Neural crest cell (in vitro differentiated cells): Measurements from ENCODE around the gene KBTBD2. TPM values are rescaled to one million over a fixed set of nuclear protein-coding genes. Genes with fewer than 3 reads are reported as not detected.
A peak's percentile ranks its signal among the peaks of the same experiment; 100 is the strongest.
"Not testable (repeated sequence)": the region's sequence is repeated elsewhere in the genome, so short reads cannot be mapped to it uniquely, and the experiment has no call there.

Experiments
- DNase-seq: peaks from one replicate; pipeline ENCODE4 v3.0.0; 2021; ENCODE audit warnings: low read depth, mixed read lengths, low spot score
- H3K27ac Mint-ChIP-seq: one replicate; pipeline ENCODE4 v1.8.0; 2021; ENCODE audit warnings: mild to moderate bottlenecking, mixed read lengths; ENCODE audit not compliant: unreplicated experiment
- H3K27me3 Mint-ChIP-seq: 2 replicates; pipeline ENCODE4 v1.8.0; 2021; ENCODE audit warnings: low read depth, mild to moderate bottlenecking, mixed read lengths
- H3K36me3 Mint-ChIP-seq: 2 replicates; pipeline ENCODE4 v1.8.0; 2021; ENCODE audit warnings: low read depth, mild to moderate bottlenecking, mixed read lengths
- H3K4me1 Mint-ChIP-seq: 2 replicates; pipeline ENCODE4 v1.8.0; 2021; ENCODE audit warnings: mixed read lengths
- H3K4me3 Mint-ChIP-seq: one replicate; pipeline ENCODE4 v1.8.0; 2021; ENCODE audit warnings: mild to moderate bottlenecking, mixed read lengths
- H3K9me3 Mint-ChIP-seq: 2 replicates; pipeline ENCODE4 v1.8.0; 2021; ENCODE audit warnings: mixed read lengths
- CTCF ChIP-seq: fragments of 200-600 bp; sonication (generic); conservative IDR thresholded peaks from 2 replicates; pipeline ENCODE4 v1.5.0; 2021; ENCODE audit warnings: antibody characterized with exemption, mild to moderate bottlenecking
- total RNA-seq: library from RNA; stranded (reverse); gene quantifications from 2 replicates; pipeline ENCODE4 v1.2.1, GENCODE V29; 2021

KBTBD2 gene
- total RNA-seq, 1 donor from 2014 or later: 40.9 TPM

DNA sequence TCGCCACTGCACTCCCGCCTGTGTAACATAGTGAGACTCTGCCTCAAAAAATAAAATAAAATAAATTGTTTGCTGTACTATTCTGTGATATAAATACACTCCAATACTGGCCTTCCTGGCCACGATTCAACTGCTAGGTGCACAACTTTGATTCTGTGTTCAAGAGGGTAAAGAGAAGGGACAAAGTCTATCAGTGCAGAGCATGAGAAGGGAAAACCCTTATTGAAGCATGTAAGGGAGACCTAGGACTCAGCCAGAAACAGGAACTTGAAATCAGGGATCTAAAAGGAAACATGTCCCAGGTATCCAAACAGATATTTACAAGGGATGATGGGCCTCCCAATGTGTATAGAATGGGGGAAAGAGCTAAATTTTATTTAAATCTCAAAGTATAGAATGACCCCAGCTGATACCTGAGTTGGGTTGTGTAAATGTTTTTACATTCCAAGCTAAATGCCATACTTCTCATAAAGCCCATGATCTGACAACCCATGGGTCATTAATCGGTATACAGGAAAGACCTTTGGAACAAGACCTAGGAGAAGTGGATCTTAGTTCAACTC lies 9.0 kb upstream of the KBTBD2 start:
- H3K27ac Mint-ChIP-seq: no peak overlapping the region
- no peak for DNase-seq
- H3K9me3 Mint-ChIP-seq: peaks cover 3% of the 10 kb centered on the region
- no peak for TF ChIP-seq CTCF
- H3K36me3 Mint-ChIP-seq: no peaks in the 10 kb centered on the region
- H3K27me3 Mint-ChIP-seq: no peaks in the 10 kb centered on the region
- no peak overlapping the region for H3K4me3 Mint-ChIP-seq
- peaks cover 7% of the 10 kb centered on the region for H3K4me1 Mint-ChIP-seq

GRCh38 chr7:32897376-32897775 lies 5.8 kb upstream of the KBTBD2 start:
- not testable (repeated sequence) for DNase-seq, H3K9me3 Mint-ChIP-seq, H3K4me3 Mint-ChIP-seq, H3K36me3 Mint-ChIP-seq, H3K27me3 Mint-ChIP-seq, H3K27ac Mint-ChIP-seq
- H3K4me1 Mint-ChIP-seq: peaks cover 16% of the 10 kb centered on the region

DNA sequence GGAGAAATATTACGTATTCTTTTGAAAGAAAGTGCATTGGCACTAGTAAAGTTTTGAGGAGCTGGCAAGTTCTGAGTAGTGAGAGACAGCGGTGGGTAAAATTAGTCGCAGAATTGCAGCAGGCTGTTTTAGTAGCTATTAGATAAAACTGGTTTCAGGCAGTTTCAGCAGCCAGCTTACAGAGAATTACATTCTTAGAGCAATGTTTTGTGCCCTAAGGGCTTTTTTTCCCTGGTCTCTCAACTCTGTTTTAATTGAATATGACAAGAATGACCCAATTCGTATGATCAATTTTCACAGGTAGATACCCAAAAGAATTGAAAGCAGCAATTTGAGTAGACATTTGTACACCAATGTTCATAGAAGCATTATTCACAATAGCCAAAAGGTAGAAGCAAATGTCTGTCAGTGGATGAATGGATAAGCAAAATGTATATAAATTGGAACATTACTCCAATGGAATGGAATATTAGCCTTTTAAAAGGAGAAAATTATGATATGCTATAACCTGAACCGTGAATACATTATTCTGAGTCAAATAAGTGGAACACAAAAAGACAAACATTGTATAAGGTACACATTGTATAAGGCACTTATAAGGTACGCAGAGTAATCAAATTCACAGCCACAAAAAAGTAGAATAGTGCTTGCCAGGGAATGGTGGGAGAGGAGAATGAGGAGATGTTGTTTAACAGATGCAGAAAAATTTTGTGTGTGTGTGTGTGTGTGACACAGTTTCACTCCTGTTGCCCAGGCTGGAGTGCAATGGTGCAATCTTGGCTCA lies 5.2 kb upstream of the KBTBD2 start:
- TF ChIP-seq CTCF: no peak
- Mint-ChIP-seq H3K4me1 (peaks cover 22% of the 10 kb centered on the region), H3K4me3 (no peak overlapping the region), H3K36me3 (no peaks in the 10 kb centered on the region), H3K27ac (no peak overlapping the region), H3K9me3 (no peaks in the 10 kb centered on the region), H3K27me3 (peaks cover 2% of the 10 kb centered on the region)
- DNase-seq: no peak

DNA sequence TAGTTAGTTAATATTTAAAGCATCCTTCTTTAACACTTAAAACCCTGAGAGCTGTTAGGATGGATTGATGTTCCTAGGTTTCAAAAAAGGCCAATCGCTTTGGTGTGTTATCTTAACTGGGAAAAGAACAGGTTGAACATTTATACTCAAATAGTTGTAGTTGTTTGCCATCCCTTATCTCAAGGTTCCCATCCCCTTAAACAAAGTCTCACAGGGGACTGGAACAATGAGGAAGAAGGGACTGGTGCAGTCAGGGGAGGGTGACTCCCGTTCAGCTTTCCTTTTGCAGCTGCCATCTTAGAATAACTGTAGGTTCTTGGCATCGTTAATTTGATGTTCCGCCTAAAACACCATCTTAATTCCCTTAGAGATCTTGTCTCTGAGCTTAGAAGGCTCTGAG lies 2.6 kb upstream of the KBTBD2 start:
- Mint-ChIP-seq H3K9me3 (no peaks in the 10 kb centered on the region), H3K4me1 (peaks cover 38% of the 10 kb centered on the region), H3K27ac (no peak overlapping the region)

DNA sequence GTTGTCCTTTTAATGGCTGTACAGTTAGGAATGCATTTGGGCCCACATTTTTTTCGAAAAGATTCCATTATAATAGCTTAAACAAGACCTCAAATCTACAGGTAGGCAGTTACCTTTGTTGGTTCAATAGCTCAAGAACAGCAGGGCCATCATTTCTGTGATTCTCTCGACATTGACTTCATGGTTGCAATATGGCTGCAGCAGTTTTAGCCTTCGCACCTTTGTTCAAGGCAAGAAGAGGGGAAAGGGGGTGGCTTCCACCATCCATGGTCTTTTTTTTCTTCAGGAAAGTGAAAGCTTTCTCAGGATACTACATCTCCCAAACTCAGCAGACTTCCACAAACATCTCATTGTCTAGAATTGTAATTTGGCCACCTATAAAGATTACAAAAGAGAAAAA lies 2.2 kb upstream of the KBTBD2 start:
- peaks cover 4% of the 10 kb centered on the region for H3K27me3 Mint-ChIP-seq
- no peaks in the 10 kb centered on the region for H3K36me3 Mint-ChIP-seq
- H3K27ac Mint-ChIP-seq: peak overlapping the region; percentile 97
- H3K4me3 Mint-ChIP-seq: peak overlapping the region; percentile 94
- peaks cover 41% of the 10 kb centered on the region for H3K4me1 Mint-ChIP-seq
- TF ChIP-seq CTCF: no peak
- DNase-seq: no peak
- H3K9me3 Mint-ChIP-seq: no peaks in the 10 kb centered on the region

More for the DNA sequence above, 2.6 kb upstream of the KBTBD2 start:
- H3K4me3 Mint-ChIP-seq: peak overlapping the region; percentile 94
- DNase-seq: no peak
- TF ChIP-seq CTCF: no peak
- peaks cover 4% of the 10 kb centered on the region for H3K27me3 Mint-ChIP-seq
- no peaks in the 10 kb centered on the region for H3K36me3 Mint-ChIP-seq

DNA sequence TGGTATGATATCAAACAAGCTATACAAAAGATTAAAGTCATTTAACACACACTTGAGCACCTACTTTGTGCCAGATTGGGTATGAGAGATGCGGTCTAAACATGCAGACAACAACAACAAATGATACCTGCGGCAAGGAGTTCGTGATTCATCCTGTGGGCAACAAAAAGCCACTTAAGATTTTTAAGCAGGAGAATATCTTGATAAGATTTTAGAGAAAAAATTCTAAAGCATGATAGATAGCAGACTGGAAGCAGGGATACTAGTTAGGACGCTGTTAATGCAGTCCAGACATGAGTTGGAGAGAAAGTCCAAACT lies 1.6 kb upstream of the KBTBD2 start:
- H3K27me3 Mint-ChIP-seq: peaks cover 4% of the 10 kb centered on the region
- no peaks in the 10 kb centered on the region for H3K36me3 Mint-ChIP-seq
- peak overlapping the region; percentile 97 for H3K27ac Mint-ChIP-seq
- H3K4me3 Mint-ChIP-seq: peak overlapping the region; percentile 94
- H3K9me3 Mint-ChIP-seq: no peaks in the 10 kb centered on the region
- no peak for DNase-seq
- no peak for TF ChIP-seq CTCF
- H3K4me1 Mint-ChIP-seq: peaks cover 47% of the 10 kb centered on the region
